SK-N-SH treated with all-trans-retinoic acid at 6 μM for 48 hours (cell line): ENCODE data around the gene GFPT2.

Experiments used
- ATAC-seq: fragments of 200-7000 bp; cut with Tn5 transposase; 3 replicates; pipeline ENCODE4 v1.9.1; 2020; ENCODE audit warnings: mild to moderate bottlenecking, moderate library complexity
- BACH2 ChIP-seq: fragments of 250-450 bp; sonication (Bioruptor Pico); IDR thresholded peaks from 2 replicates; pipeline ENCODE4 v1.9.0; 2021; ENCODE audit warnings: mild to moderate bottlenecking, borderline replicate concordance
- CSRNP3 ChIP-seq: fragments of 250-450 bp; sonication (Bioruptor Pico); IDR thresholded peaks from 2 replicates; pipeline ENCODE4 v1.5.1; 2021; ENCODE audit warnings: mild to moderate bottlenecking, moderate library complexity
- ESRRG ChIP-seq: fragments of 250-450 bp; sonication (Bioruptor Pico); IDR thresholded peaks from 2 replicates; pipeline ENCODE4 v1.6.1; 2021; ENCODE audit warnings: mild to moderate bottlenecking
- GLIS3 ChIP-seq: fragments of 250-450 bp; sonication (Bioruptor Pico); IDR thresholded peaks from 2 replicates; pipeline ENCODE4 v1.5.0; 2020; ENCODE audit warnings: mild to moderate bottlenecking, moderate library complexity
- ISL1 ChIP-seq: fragments of 250-450 bp; sonication (Bioruptor Pico); IDR thresholded peaks from 2 replicates; pipeline ENCODE4 v2.1.2; 2022; ENCODE audit warnings: mild to moderate bottlenecking, moderate library complexity
- PATZ1 ChIP-seq: fragments of 250-450 bp; sonication (Bioruptor Pico); IDR thresholded peaks from 2 replicates; pipeline ENCODE4 v1.8.0; 2020; ENCODE audit warnings: mild to moderate bottlenecking, moderate library complexity, borderline replicate concordance
- PPARA ChIP-seq: fragments of 250-450 bp; sonication (Bioruptor Pico); IDR thresholded peaks from 2 replicates; pipeline ENCODE4 v1.5.0; 2020; ENCODE audit warnings: mild to moderate bottlenecking, borderline replicate concordance
- RARB ChIP-seq: fragments of 250-450 bp; sonication (Bioruptor Pico); IDR thresholded peaks from 2 replicates; pipeline ENCODE4 v1.8.0; 2021; ENCODE audit warnings: mild to moderate bottlenecking, moderate library complexity
- SNAI2 ChIP-seq: fragments of 250-450 bp; sonication (Bioruptor Pico); IDR thresholded peaks from 2 replicates; pipeline ENCODE4 v1.5.0; 2020; ENCODE audit warnings: mild to moderate bottlenecking, moderate library complexity
- TCF4 ChIP-seq: fragments of 250-450 bp; sonication (Bioruptor Pico); IDR thresholded peaks from 2 replicates; pipeline ENCODE4 v1.8.0; 2021; ENCODE audit warnings: mild to moderate bottlenecking, moderate library complexity, borderline replicate concordance
- TSHZ2 ChIP-seq: fragments of 250-450 bp; sonication (Bioruptor Pico); IDR thresholded peaks from 2 replicates; pipeline ENCODE4 v1.5.0; 2020; ENCODE audit warnings: mild to moderate bottlenecking, moderate library complexity
- ZC3H10 ChIP-seq: fragments of 250-450 bp; sonication (Bioruptor Pico); IDR thresholded peaks from 2 replicates; pipeline ENCODE4 v1.5.1; 2021; ENCODE audit warnings: mild to moderate bottlenecking, moderate library complexity
- ZFP3 ChIP-seq: fragments of 250-450 bp; sonication (Bioruptor Pico); IDR thresholded peaks from 2 replicates; pipeline ENCODE4 v1.5.0; 2020; ENCODE audit warnings: mild to moderate bottlenecking, moderate library complexity
- ZFP30 ChIP-seq: fragments of 450-650 bp; formaldehyde crosslinking; IDR thresholded peaks from 2 replicates; pipeline ENCODE4 v1.5.0; 2022; ENCODE audit warnings: mild to moderate bottlenecking, moderate library complexity
- ZNF565 ChIP-seq: fragments of 450-650 bp; formaldehyde crosslinking; conservative IDR thresholded peaks from 2 replicates; pipeline ENCODE4 v1.5.0; 2020; ENCODE audit warnings: low read depth, mild to moderate bottlenecking, moderate library complexity
- ZNF70 ChIP-seq: fragments of 450-650 bp; formaldehyde crosslinking; IDR thresholded peaks from 2 replicates; pipeline ENCODE4 v1.5.0; 2020; ENCODE audit warnings: mild to moderate bottlenecking, moderate library complexity
- ZNF8 ChIP-seq: fragments of 450-650 bp; formaldehyde crosslinking; IDR thresholded peaks from 2 replicates; pipeline ENCODE4 v1.5.0; 2020; ENCODE audit warnings: mild to moderate bottlenecking, moderate library complexity
- TF ChIP-seq, protein P1 (sequence below): fragments of 250-450 bp; sonication (Bioruptor Pico); IDR thresholded peaks from 2 replicates; pipeline ENCODE4 v1.8.0; 2021; ENCODE audit warnings: low read depth, mild to moderate bottlenecking, moderate library complexity, borderline replicate concordance

GFPT2 gene

DNA sequence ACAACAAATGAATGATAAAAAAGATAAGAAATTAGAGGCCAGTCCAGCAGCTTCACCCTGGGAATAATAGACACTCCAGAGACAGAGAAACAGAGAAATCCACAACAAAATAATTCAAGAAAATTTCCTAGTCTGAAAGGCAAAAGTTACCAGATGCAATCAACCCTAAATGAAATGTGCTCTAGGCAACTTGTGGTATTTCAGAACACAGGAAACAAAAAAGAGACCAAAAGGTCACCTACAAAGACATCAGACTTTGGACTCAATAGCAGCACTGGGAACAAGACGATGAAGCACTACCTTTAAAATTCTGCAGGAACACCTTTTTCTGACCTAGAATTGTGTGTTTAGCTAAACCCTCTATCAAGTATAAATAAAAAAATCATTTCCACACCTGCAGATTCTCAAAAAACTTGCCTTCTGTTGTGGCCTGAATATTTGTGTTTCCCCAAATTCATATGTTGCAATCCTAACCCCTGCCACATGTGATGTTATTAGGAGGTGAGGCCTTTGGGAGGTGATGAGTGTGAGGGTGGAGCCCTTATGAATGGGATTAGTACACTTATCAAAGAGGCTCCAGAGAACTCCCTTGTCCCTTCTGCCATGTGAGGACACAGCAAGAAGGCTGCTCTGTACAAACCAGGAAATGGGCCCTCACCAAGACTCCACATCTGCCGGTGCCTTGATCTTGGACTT, 55.4 kb downstream of the GFPT2 start:
- TF ChIP-seq PATZ1 (CRISPR knock-in tag) (no peak), ZNF8 (CRISPR knock-in tag) (no peak), TSHZ2 (CRISPR knock-in tag) (no peak), CSRNP3 (CRISPR knock-in tag) (no peak), BACH2 (CRISPR knock-in tag) (no peak), TCF4 (CRISPR knock-in tag) (no peak), ZFP30 (CRISPR knock-in tag) (no peak), SNAI2 (CRISPR knock-in tag) (no peak), PPARA (CRISPR knock-in tag) (no peak), ISL1 (CRISPR knock-in tag) (no peak), ZC3H10 (no peak), ZNF70 (CRISPR knock-in tag) (no peak), ZNF565 (CRISPR knock-in tag) (no peak), ESRRG (CRISPR knock-in tag) (no peak), GLIS3 (CRISPR knock-in tag) (no peak)
- TF ChIP-seq, protein P1, sequence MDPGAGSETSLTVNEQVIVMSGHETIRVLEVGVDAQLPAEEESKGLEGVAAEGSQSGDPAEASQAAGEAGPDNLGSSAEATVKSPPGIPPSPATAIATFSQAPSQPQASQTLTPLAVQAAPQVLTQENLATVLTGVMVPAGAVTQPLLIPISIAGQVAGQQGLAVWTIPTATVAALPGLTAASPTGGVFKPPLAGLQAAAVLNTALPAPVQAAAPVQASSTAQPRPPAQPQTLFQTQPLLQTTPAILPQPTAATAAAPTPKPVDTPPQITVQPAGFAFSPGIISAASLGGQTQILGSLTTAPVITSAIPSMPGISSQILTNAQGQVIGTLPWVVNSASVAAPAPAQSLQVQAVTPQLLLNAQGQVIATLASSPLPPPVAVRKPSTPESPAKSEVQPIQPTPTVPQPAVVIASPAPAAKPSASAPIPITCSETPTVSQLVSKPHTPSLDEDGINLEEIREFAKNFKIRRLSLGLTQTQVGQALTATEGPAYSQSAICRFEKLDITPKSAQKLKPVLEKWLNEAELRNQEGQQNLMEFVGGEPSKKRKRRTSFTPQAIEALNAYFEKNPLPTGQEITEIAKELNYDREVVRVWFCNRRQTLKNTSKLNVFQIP = no peak
- no peak for ATAC-seq

DNA sequence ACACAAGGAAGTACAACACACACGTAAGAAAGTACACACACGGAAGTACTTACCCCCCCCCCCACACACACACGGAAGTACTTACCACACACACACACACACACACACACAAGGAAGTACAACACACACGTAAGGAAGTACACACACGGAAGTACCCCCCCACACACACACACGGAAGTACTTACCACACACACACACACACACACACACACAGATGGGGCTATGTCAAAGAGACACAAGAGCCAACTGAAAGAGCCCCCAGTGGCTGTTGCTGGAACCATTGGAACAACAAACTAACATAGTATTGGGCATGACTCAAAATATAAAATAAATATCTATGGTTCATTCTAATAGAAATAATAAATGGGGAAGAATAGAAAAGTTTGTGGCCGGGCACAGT, 56.4 kb downstream of the GFPT2 start:
- TF ChIP-seq CSRNP3 (CRISPR knock-in tag) = no peak
- no peak for TF ChIP-seq TSHZ2 (CRISPR knock-in tag)
- TF ChIP-seq ZFP3 = no peak
- no peak for TF ChIP-seq RARB (CRISPR knock-in tag)
- no peak for TF ChIP-seq ZNF8 (CRISPR knock-in tag)
- TF ChIP-seq SNAI2 (CRISPR knock-in tag) = no peak
- TF ChIP-seq PPARA (CRISPR knock-in tag) = no peak
- TF ChIP-seq, all 23 proteins: peak for 0
- no peak for ATAC-seq
